Fibroblast of skin of right biceps (primary cell): ENCODE measurements around the gene EMP1.
"Not testable (repeated sequence)": the region's sequence is repeated elsewhere in the genome, so short reads cannot be mapped to it uniquely, and the experiment has no call there.

Source experiments
- DNase-seq: peaks from one replicate; pipeline ENCODE4 v3.0.0-alpha.2; 2013

EMP1 gene

DNA sequence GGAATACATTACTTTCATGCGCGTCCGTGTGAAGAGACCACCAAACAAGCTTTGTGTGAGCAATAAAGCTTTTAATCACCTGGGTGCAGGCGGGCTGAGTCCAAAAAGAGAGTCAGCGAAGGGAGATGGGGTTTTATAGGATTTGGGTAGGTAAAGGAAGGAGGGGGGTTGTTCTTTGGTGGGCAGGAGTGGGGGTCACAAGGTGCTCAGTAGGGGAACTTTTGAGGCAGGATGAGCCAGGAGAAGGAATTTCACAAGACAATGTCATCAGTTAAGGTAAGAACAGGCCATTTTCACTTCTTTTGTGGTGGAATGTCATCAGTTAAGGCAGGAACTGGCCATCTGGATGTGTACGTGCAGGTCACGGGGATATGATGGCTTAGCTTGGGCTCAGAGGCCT lies 63.1 kb downstream of the EMP1 start:
- not testable (repeated sequence) for DNase-seq

DNA sequence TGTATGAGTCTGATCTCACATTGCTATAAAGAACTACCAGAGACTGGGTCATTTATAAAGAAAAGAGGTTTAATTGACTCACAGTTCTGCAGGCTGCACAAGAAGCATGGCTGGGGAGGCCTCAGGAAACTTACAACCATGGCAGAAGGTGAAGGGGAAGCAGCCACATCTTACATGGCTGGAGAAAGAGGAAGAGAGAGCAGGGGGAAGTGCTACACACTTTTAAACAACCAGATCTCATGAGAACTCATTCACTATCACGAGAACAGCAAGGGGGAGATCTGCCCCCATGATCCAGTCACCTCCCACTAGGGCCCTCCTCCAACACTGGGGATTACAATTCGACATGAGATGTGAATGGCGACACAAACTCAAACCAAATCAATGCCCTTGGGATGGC lies 71.3 kb downstream of the EMP1 start:
- not testable (repeated sequence) for DNase-seq

DNA sequence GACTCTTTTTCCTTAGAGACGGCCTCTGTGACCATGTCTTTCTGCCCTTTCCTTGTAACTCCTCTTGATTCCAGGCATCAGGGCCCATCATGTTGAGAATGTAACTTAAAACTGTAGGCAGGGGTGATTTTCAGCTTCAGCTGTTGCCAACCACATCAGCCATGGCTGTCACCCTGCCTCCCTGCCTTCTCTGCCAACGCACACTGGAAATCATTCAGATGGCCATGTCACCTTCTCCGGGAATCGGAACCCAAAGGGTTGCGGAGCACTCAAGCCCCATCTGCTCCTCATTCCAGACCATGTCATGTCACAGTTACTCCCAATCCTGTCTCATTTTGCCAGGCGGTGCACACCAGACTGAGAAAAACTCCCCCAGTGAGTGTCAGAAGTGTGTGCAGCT lies 72.1 kb downstream of the EMP1 start:
- DNase-seq = no peak
